ENCODE measurements around the gene TSEN34. TPM values are rescaled to one million over a fixed set of nuclear protein-coding genes. Genes with fewer than 3 reads are reported as not detected.
"Not testable (repeated sequence)": the region's sequence is repeated elsewhere in the genome, so short reads cannot be mapped to it uniquely, and the experiment has no call there.

Gene TSEN34
- total and polyA plus RNA-seq, 2 donors (not counting 1 experiment from before 2014, with no cell fraction given), result 22.5 to 57.8 TPM

- no peak for DNase-seq (ENCODE audit: low read depth in 2 of 2)
- Histone ChIP-seq H3K27ac (ENCODE audit: insufficient read depth, low read length) (peak overlapping the region; percentile 0), H3K4me1 (ENCODE audit: control insufficient read depth, extremely low read depth, insufficient read depth, low read length) (no peaks in the 10 kb centered on the region), H3K4me3 (replicated peaks in 1 of 4; ENCODE audit: control extremely low read depth in 1 of 4, insufficient read depth in 1 of 4, low read depth in 3 of 4, low read length in 4 of 4) (no peak overlapping the region), H3K79me2 (ENCODE audit: control insufficient read depth, insufficient read depth, low read length) (no peaks in the 10 kb centered on the region), H3K4me2 (ENCODE audit: extremely low read depth, insufficient read depth, low read length) (no peak overlapping the region), H3K9me3 (ENCODE audit: control insufficient read depth, insufficient read depth, low read depth, low read length) (no peaks in the 10 kb centered on the region), H3K36me3 (ENCODE audit: control insufficient read depth, insufficient read depth, low read length) (peaks cover 11% of the 10 kb centered on the region), H3K9ac (ENCODE audit: insufficient read depth, low read length) (no peak overlapping the region), H3K27me3 (ENCODE audit: control insufficient read depth, insufficient read depth, low read length) (no peaks in the 10 kb centered on the region), H2AFZ (ENCODE audit: low read length) (no peak overlapping the region), H4K20me1 (ENCODE audit: control insufficient read depth, extremely low read depth, insufficient read depth, low read length) (no peaks in the 10 kb centered on the region)
- no peak for TF ChIP-seq EZH2 (IDR thresholded peaks at IDR 0.05; ENCODE audit: low read length, missing control alignments)
- TF ChIP-seq CTCF (conservative IDR thresholded peaks at IDR 0.05 in 1 of 2, IDR thresholded peaks at IDR 0.05 in 1 of 2; ENCODE audit: low read depth in 1 of 2, low read length in 2 of 2), result no peak
Observed at GRCh38 chr19:54179262-54179852, 11.8 kb upstream of the TSEN34 start.

- H3K27me3 ChIP-seq (ENCODE audit: control insufficient read depth, insufficient read depth, low read length), result no peaks in the 10 kb centered on the region
- H3K9ac ChIP-seq (ENCODE audit: insufficient read depth, low read length), result no peak overlapping the region
- TF ChIP-seq EZH2 (IDR thresholded peaks at IDR 0.05; ENCODE audit: low read length, missing control alignments) (no peak), CTCF (conservative IDR thresholded peaks at IDR 0.05 in 1 of 2, IDR thresholded peaks at IDR 0.05 in 1 of 2; ENCODE audit: low read depth in 1 of 2, low read length in 2 of 2) (peak; percentile 32 to 53)
- peaks cover 11% of the 10 kb centered on the region for H3K36me3 ChIP-seq (ENCODE audit: control insufficient read depth, insufficient read depth, low read length)
- H3K4me2 ChIP-seq (ENCODE audit: extremely low read depth, insufficient read depth, low read length), result no peak overlapping the region
- H4K20me1 ChIP-seq (ENCODE audit: control insufficient read depth, extremely low read depth, insufficient read depth, low read length), result no peaks in the 10 kb centered on the region
- H3K4me3 ChIP-seq (replicated peaks in 1 of 4; ENCODE audit: control extremely low read depth in 1 of 4, insufficient read depth in 1 of 4, low read depth in 3 of 4, low read length in 4 of 4), result no peak overlapping the region
- no peak overlapping the region for H2AFZ ChIP-seq (ENCODE audit: low read length)
- no peaks in the 10 kb centered on the region for H3K79me2 ChIP-seq (ENCODE audit: control insufficient read depth, insufficient read depth, low read length)
- H3K4me1 ChIP-seq (ENCODE audit: control insufficient read depth, extremely low read depth, insufficient read depth, low read length), result no peaks in the 10 kb centered on the region
- DNase-seq (ENCODE audit: low read depth in 2 of 2), result peak; percentile 64 to 71
- H3K27ac ChIP-seq (ENCODE audit: insufficient read depth, low read length), result peak overlapping the region; percentile 50
- no peaks in the 10 kb centered on the region for H3K9me3 ChIP-seq (ENCODE audit: control insufficient read depth, insufficient read depth, low read depth, low read length)
Observed at GRCh38 chr19:54179921-54180461, 11.1 kb upstream of the TSEN34 start.

GRCh38 chr19:54180691-54181091, 10.4 kb upstream of the TSEN34 start:
- H3K4me3 ChIP-seq (replicated peaks in 1 of 4; ENCODE audit: control extremely low read depth in 1 of 4, insufficient read depth in 1 of 4, low read depth in 3 of 4, low read length in 4 of 4), result no peak overlapping the region
- H3K4me1 ChIP-seq (ENCODE audit: control insufficient read depth, extremely low read depth, insufficient read depth, low read length), result no peaks in the 10 kb centered on the region
- H3K4me2 ChIP-seq (ENCODE audit: extremely low read depth, insufficient read depth, low read length), result no peak overlapping the region
- no peaks in the 10 kb centered on the region for H3K79me2 ChIP-seq (ENCODE audit: control insufficient read depth, insufficient read depth, low read length)
- no peaks in the 10 kb centered on the region for H3K27me3 ChIP-seq (ENCODE audit: control insufficient read depth, insufficient read depth, low read length)
- H3K36me3 ChIP-seq (ENCODE audit: control insufficient read depth, insufficient read depth, low read length), result peaks cover 11% of the 10 kb centered on the region
- peak overlapping the region; percentile 50 for H3K27ac ChIP-seq (ENCODE audit: insufficient read depth, low read length)
- DNase-seq (ENCODE audit: low read depth in 2 of 2), result no peak
- no peak overlapping the region for H2AFZ ChIP-seq (ENCODE audit: low read length)
- H3K9me3 ChIP-seq (ENCODE audit: control insufficient read depth, insufficient read depth, low read depth, low read length), result no peaks in the 10 kb centered on the region
- no peak overlapping the region for H3K9ac ChIP-seq (ENCODE audit: insufficient read depth, low read length)
- TF ChIP-seq EZH2 (IDR thresholded peaks at IDR 0.05; ENCODE audit: low read length, missing control alignments) (no peak), CTCF (conservative IDR thresholded peaks at IDR 0.05 in 1 of 2, IDR thresholded peaks at IDR 0.05 in 1 of 2; ENCODE audit: low read depth in 1 of 2, low read length in 2 of 2) (no peak)
- no peaks in the 10 kb centered on the region for H4K20me1 ChIP-seq (ENCODE audit: control insufficient read depth, extremely low read depth, insufficient read depth, low read length)

- H3K4me1 ChIP-seq (ENCODE audit: control insufficient read depth, extremely low read depth, insufficient read depth, low read length); H3K4me2 ChIP-seq (ENCODE audit: extremely low read depth, insufficient read depth, low read length); H4K20me1 ChIP-seq (ENCODE audit: control insufficient read depth, extremely low read depth, insufficient read depth, low read length); H3K27me3 ChIP-seq (ENCODE audit: control insufficient read depth, insufficient read depth, low read length); H3K4me3 ChIP-seq (replicated peaks in 1 of 4; ENCODE audit: control extremely low read depth in 1 of 4, insufficient read depth in 1 of 4, low read depth in 3 of 4, low read length in 4 of 4); H3K79me2 ChIP-seq (ENCODE audit: control insufficient read depth, insufficient read depth, low read length); DNase-seq (ENCODE audit: low read depth in 2 of 2); H3K9ac ChIP-seq (ENCODE audit: insufficient read depth, low read length); H2AFZ ChIP-seq (ENCODE audit: low read length); H3K9me3 ChIP-seq (ENCODE audit: control insufficient read depth, insufficient read depth, low read depth, low read length); H3K27ac ChIP-seq (ENCODE audit: insufficient read depth, low read length): not testable (repeated sequence)
- peaks cover 12% of the 10 kb centered on the region for H3K36me3 ChIP-seq (ENCODE audit: control insufficient read depth, insufficient read depth, low read length)
Observed at GRCh38 chr19:54181894-54182293, 9.2 kb upstream of the TSEN34 start.

All from fibroblast of lung (primary cell).